ENCODE data around the gene CCDC3.

CCDC3 gene

DNA sequence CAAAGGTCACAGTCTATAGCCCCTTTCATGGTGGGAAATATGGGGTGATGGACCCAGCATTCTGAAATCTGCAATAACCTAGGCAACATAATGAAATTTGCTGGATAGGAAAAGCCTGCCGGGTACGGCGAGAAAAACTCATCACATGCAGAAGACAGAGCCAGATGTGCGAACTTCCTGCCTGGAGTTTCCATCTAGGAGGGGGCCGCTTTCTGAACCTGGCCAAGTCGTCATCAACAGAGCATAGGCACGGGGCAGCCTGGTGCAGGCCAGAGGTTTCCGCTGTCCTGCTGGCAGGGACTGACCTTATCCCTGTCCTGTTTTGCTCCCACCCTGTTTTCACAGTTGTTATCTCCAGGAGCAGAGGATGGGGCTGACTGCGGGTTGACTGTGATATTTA lies 27.4 kb downstream of the CCDC3 start:
- ChIA-PET CTCF (no interaction called here), POLR2A (no interaction called here)
- DNase-seq (ENCODE audit: extremely low spot score): no peak
- TF ChIP-seq L3MBTL2 (conservative IDR thresholded peaks at IDR 0.05) (no peak), BHLHE40 (IDR thresholded peaks at IDR 0.05; ENCODE audit: borderline replicate concordance) (no peak), LEF1 (IDR thresholded peaks at IDR 0.05; ENCODE audit: borderline replicate concordance) (no peak)

DNA sequence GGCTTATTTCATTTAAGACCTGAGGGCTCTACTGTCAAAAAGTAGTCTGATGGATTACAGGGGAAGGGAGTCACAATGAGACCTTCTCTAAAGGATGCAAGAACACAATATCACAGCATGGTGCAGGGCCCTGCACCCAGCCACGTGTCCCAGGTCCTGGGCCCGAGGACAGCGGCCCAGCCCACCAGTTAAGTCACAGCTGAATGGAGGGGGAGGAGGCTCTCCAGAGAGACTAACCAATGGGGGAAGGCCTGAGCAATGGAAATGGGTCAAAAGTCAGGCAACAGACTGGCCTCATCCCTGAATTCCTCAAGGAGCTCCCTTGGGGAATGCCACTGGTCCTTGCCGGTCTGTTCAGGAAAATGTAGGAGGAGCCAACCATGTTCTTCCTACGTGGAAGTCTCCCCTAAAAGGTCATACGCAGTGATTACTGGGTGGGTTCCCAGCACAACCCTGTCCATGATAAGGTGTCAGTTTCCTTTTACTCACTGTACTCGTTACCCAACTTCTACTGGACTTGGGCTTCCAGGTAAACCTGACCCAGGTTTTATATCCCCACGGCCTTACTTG lies 28.3 kb downstream of the CCDC3 start:
- ChIA-PET CTCF (no interaction called here), POLR2A (no interaction called here)
- no peak for DNase-seq (ENCODE audit: extremely low spot score)
- TF ChIP-seq ARNT (IDR thresholded peaks at IDR 0.05) (no peak), LEF1 (IDR thresholded peaks at IDR 0.05; ENCODE audit: borderline replicate concordance) (no peak), FOXM1 (IDR thresholded peaks at IDR 0.05; ENCODE audit: borderline replicate concordance) (no peak), HDGF (IDR thresholded peaks at IDR 0.05; ENCODE audit: borderline replicate concordance) (no peak), ZNF384 (IDR thresholded peaks at IDR 0.05) (no peak), BHLHE40 (IDR thresholded peaks at IDR 0.05; ENCODE audit: borderline replicate concordance) (no peak), L3MBTL2 (conservative IDR thresholded peaks at IDR 0.05) (no peak), SUZ12 (IDR thresholded peaks at IDR 0.05) (no peak), TARDBP (IDR thresholded peaks at IDR 0.05) (no peak), FOXK2 (IDR thresholded peaks at IDR 0.05) (no peak), CTBP1 (IDR thresholded peaks at IDR 0.05; ENCODE audit: borderline replicate concordance) (no peak), ELF4 (IDR thresholded peaks at IDR 0.05) (no peak), FOXA1 (IDR thresholded peaks at IDR 0.05) (no peak), NFRKB (IDR thresholded peaks at IDR 0.05) (no peak), SP1 (IDR thresholded peaks at IDR 0.05) (no peak)
- TF ChIP-seq, protein P1, sequence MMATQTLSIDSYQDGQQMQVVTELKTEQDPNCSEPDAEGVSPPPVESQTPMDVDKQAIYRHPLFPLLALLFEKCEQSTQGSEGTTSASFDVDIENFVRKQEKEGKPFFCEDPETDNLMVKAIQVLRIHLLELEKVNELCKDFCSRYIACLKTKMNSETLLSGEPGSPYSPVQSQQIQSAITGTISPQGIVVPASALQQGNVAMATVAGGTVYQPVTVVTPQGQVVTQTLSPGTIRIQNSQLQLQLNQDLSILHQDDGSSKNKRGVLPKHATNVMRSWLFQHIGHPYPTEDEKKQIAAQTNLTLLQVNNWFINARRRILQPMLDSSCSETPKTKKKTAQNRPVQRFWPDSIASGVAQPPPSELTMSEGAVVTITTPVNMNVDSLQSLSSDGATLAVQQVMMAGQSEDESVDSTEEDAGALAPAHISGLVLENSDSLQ (IDR thresholded peaks at IDR 0.05): no peak

DNA sequence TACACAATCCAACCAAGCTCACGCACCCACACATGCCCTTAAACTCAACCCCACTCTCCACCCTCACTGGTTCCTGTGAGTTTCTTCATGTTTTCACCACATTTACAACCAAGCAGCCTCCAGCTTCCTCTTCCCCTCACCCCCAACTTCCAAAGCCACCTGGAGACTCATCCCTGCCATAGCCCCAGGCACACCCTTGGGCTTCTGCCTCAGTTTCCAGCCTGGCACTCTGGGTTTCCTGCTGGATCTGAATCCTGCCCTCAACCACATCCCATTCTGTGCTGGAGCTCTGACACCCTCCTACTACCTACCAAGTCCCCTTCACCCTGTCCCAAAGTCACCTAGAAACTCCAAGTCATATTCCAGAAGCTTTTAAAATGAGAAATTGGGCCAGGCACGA lies 29.4 kb downstream of the CCDC3 start:
- ChIA-PET POLR2A (no interaction called here), CTCF (no interaction called here)
- no peak for DNase-seq (ENCODE audit: extremely low spot score)
- no peak for TF ChIP-seq ARNT (IDR thresholded peaks at IDR 0.05)
- no peak for TF ChIP-seq NFRKB (IDR thresholded peaks at IDR 0.05)

DNA sequence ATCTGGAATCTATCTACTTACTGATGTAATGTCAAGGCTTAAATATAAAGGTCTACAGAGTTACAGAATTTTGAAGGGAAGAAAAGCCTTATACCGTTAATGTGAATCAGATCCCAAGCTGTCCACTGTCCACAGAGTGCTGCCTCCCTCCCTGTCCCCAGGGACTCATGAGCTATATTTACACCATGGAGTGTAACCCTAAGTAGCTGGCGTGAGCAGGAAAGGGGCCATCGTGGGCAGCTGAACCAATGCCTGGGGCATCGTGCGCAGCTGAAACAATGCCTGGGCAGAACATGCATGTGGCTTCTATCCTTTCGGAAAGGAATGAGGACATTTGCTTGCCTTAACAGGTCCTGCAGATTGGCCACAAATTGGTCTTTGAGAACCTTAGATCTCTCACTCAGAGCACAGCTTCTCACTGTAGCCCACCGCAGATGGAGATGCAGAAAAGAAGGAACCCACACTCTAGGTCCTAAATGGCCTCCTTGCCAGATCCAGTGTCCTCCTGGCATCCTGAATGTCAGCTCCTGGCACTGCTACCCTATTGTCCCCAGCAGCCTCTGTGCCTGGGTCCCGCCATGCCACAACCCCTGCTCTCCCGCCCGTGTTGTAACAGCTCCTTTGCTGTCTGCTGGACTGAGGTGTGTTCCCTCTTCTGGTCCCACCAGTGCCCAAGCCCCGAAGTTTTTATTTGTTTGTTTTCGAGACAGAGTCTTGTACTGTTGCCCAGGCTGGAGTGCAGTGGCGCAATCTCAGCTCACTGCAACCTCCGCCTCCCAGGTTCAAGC lies 30.3 kb downstream of the CCDC3 start:
- ChIA-PET CTCF (no interaction called here), POLR2A (interaction anchor here (0.6 kb wide), 1 partner anchor 272 kb away, joined by 3 read pairs; no protein-coding TSS in a partner anchor)
- TF ChIP-seq LEF1 (IDR thresholded peaks at IDR 0.05; ENCODE audit: borderline replicate concordance) (no peak), BHLHE40 (IDR thresholded peaks at IDR 0.05; ENCODE audit: borderline replicate concordance) (no peak), FOXK2 (IDR thresholded peaks at IDR 0.05) (no peak), FOXA1 (IDR thresholded peaks at IDR 0.05) (no peak), TARDBP (IDR thresholded peaks at IDR 0.05) (no peak), ZNF384 (IDR thresholded peaks at IDR 0.05) (no peak), NFRKB (IDR thresholded peaks at IDR 0.05) (no peak), ARNT (IDR thresholded peaks at IDR 0.05) (no peak), HDGF (IDR thresholded peaks at IDR 0.05; ENCODE audit: borderline replicate concordance) (no peak), CTBP1 (IDR thresholded peaks at IDR 0.05; ENCODE audit: borderline replicate concordance) (no peak), FOXM1 (IDR thresholded peaks at IDR 0.05; ENCODE audit: borderline replicate concordance) (no peak), SP1 (IDR thresholded peaks at IDR 0.05) (no peak), L3MBTL2 (conservative IDR thresholded peaks at IDR 0.05) (no peak), SUZ12 (IDR thresholded peaks at IDR 0.05) (no peak), ELF4 (IDR thresholded peaks at IDR 0.05) (no peak)
- TF ChIP-seq, protein P1 (IDR thresholded peaks at IDR 0.05): no peak
- DNase-seq (ENCODE audit: extremely low spot score): no peak

DNA sequence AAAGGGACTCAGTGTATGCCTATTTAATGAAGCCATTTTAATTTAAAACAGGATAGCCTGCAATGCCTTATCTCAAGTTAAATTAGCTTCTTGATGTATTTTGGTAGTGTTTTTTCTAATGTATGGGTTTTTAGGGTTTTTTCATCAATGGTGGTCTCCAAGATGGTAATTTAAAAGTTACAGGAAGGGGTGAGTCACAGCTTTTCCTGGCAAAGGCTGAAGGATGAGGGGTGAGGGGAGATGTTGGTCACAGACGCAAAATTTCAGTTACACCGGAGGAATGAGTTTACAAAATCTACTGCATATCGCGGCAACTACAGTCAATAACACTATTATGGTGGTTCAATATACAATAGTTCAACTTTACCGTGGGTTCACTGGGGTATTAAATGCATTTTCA lies 31.6 kb downstream of the CCDC3 start:
- DNase-seq (ENCODE audit: extremely low spot score): no peak
- ChIA-PET POLR2A (no interaction called here), CTCF (no interaction called here)
- no peak for TF ChIP-seq TARDBP (IDR thresholded peaks at IDR 0.05)
- TF ChIP-seq CTBP1 (IDR thresholded peaks at IDR 0.05; ENCODE audit: borderline replicate concordance): no peak
- no peak for TF ChIP-seq FOXM1 (IDR thresholded peaks at IDR 0.05; ENCODE audit: borderline replicate concordance)
- no peak for TF ChIP-seq SP1 (IDR thresholded peaks at IDR 0.05)
- TF ChIP-seq, protein P1 (IDR thresholded peaks at IDR 0.05): no peak
- no peak for TF ChIP-seq SUZ12 (IDR thresholded peaks at IDR 0.05)
- TF ChIP-seq LEF1 (IDR thresholded peaks at IDR 0.05; ENCODE audit: borderline replicate concordance): no peak
- no peak for TF ChIP-seq ZNF384 (IDR thresholded peaks at IDR 0.05)
- no peak for TF ChIP-seq HDGF (IDR thresholded peaks at IDR 0.05; ENCODE audit: borderline replicate concordance)
- TF ChIP-seq ARNT (IDR thresholded peaks at IDR 0.05): no peak
- TF ChIP-seq FOXK2 (IDR thresholded peaks at IDR 0.05): no peak
- no peak for TF ChIP-seq NFRKB (IDR thresholded peaks at IDR 0.05)
- TF ChIP-seq FOXA1 (IDR thresholded peaks at IDR 0.05): no peak

DNA sequence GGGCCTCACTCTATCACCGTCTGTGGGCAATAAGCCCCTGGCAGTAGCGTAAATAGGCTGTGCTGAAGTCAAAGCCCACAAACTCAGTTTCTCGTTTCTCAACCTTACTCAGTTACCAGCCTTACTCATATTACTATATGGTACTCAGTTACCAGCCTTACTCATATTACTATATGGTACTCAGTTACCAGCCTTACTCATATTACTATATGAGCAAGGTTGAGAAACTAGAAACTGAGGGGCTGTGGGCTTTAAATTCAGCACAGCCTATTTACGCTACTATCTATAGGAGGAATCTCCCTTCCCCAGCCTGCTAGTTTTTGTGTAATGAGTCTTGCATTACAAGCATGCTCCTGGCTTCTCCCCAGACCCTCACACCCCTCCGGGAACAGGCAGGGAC lies 35.4 kb downstream of the CCDC3 start:
- TF ChIP-seq SP1 (IDR thresholded peaks at IDR 0.05): no peak
- no peak for TF ChIP-seq BHLHE40 (IDR thresholded peaks at IDR 0.05; ENCODE audit: borderline replicate concordance)
- TF ChIP-seq, protein P1 (IDR thresholded peaks at IDR 0.05): no peak
- TF ChIP-seq ELF4 (IDR thresholded peaks at IDR 0.05): no peak
- no peak for TF ChIP-seq ZNF384 (IDR thresholded peaks at IDR 0.05)
- TF ChIP-seq NFRKB (IDR thresholded peaks at IDR 0.05): no peak
- TF ChIP-seq CTBP1 (IDR thresholded peaks at IDR 0.05; ENCODE audit: borderline replicate concordance): no peak
- TF ChIP-seq TARDBP (IDR thresholded peaks at IDR 0.05): no peak
- no peak for TF ChIP-seq SUZ12 (IDR thresholded peaks at IDR 0.05)
- no peak for TF ChIP-seq LEF1 (IDR thresholded peaks at IDR 0.05; ENCODE audit: borderline replicate concordance)
- TF ChIP-seq HDGF (IDR thresholded peaks at IDR 0.05; ENCODE audit: borderline replicate concordance): no peak
- no peak for TF ChIP-seq FOXA1 (IDR thresholded peaks at IDR 0.05)
- no peak for TF ChIP-seq FOXK2 (IDR thresholded peaks at IDR 0.05)
- no peak for TF ChIP-seq FOXM1 (IDR thresholded peaks at IDR 0.05; ENCODE audit: borderline replicate concordance)
- CTCF ChIA-PET: no interaction called here
- POLR2A ChIA-PET: no interaction called here
- DNase-seq (ENCODE audit: extremely low spot score): no peak

Data from HEK293T (cell line).